H9 (cell line): ENCODE measurements around the gene HEATR5B. TPM values are rescaled to one million over a fixed set of nuclear protein-coding genes. Genes with fewer than 3 reads are reported as not detected.
A peak's percentile ranks its signal among the peaks of the same experiment; 100 is the strongest.

ENCODE experiments used
- DNase-seq: peaks from one replicate; pipeline ENCODE4 v3.0.0-alpha.2; 2017
- H2AFZ ChIP-seq: one replicate; pipeline ENCODE4 v1.6.1; 2013; ENCODE audit warnings: mild to moderate bottlenecking, low read length, control low read depth, moderate library complexity
- H2AK5ac ChIP-seq: 2 replicates; pipeline ENCODE4 v1.6.1; 2013; ENCODE audit warnings: low read length, control low read depth, mixed read lengths; ENCODE audit not compliant: insufficient read length
- H2BK120ac ChIP-seq: one replicate; pipeline ENCODE4 v1.6.1; 2013; ENCODE audit warnings: low read depth, mild to moderate bottlenecking, low read length, control low read depth, inconsistent platforms; ENCODE audit not compliant: poor library complexity, severe bottlenecking
- H2BK12ac ChIP-seq: 2 replicates; pipeline ENCODE4 v1.6.1; 2013; ENCODE audit warnings: low read length, control low read depth, mixed read lengths, low read depth; ENCODE audit not compliant: insufficient read length
- H2BK15ac ChIP-seq: 2 replicates; pipeline ENCODE4 v1.6.1; 2013; ENCODE audit warnings: low read depth, low read length, control low read depth
- H2BK20ac ChIP-seq: one replicate; pipeline ENCODE4 v1.6.1; 2013; ENCODE audit warnings: low read depth, mild to moderate bottlenecking, low read length, control low read depth, inconsistent platforms; ENCODE audit not compliant: poor library complexity, severe bottlenecking
- H2BK5ac ChIP-seq: 2 replicates; pipeline ENCODE4 v1.6.1; 2013; ENCODE audit warnings: low read length, control low read depth, mixed read lengths; ENCODE audit not compliant: insufficient read length
- H3K14ac ChIP-seq: 2 replicates; pipeline ENCODE4 v1.6.1; 2013; ENCODE audit warnings: low read length, control low read depth; ENCODE audit not compliant: insufficient read depth
- H3K18ac ChIP-seq: 2 replicates; pipeline ENCODE4 v1.6.1; 2013; ENCODE audit warnings: low read depth, mild to moderate bottlenecking, mixed read lengths, low read length, control low read depth; ENCODE audit not compliant: insufficient read length
- H3K23ac ChIP-seq: 2 replicates; pipeline ENCODE4 v1.6.1; 2013; ENCODE audit warnings: low read length, control low read depth, mixed read lengths, low read depth; ENCODE audit not compliant: insufficient read length
- H3K23me2 ChIP-seq: 2 replicates; pipeline ENCODE4 v1.6.1; 2013; ENCODE audit warnings: low read depth, mild to moderate bottlenecking, mixed read lengths, low read length, control low read depth; ENCODE audit not compliant: insufficient read length, poor library complexity, severe bottlenecking
- H3K27ac ChIP-seq: 2 replicates; pipeline ENCODE4 v1.5.1; 2013; ENCODE audit warnings: low read length, control low read depth, mixed read lengths, low read depth; ENCODE audit not compliant: insufficient read length
- H3K27me3 ChIP-seq: 2 replicates; pipeline ENCODE4 v1.6.1; 2013; ENCODE audit warnings: low read length, control low read depth, inconsistent platforms; ENCODE audit not compliant: insufficient read depth
- H3K4ac ChIP-seq: 2 replicates; pipeline ENCODE4 v1.6.1; 2013; ENCODE audit warnings: low read depth, mild to moderate bottlenecking, control low read depth, inconsistent platforms, low read length, moderate library complexity
- H3K4me1 ChIP-seq: 2 replicates; pipeline ENCODE4 v1.6.1; 2013; ENCODE audit warnings: low read length, control low read depth, inconsistent platforms; ENCODE audit not compliant: insufficient read depth
- H3K4me2 ChIP-seq: 2 replicates; pipeline ENCODE4 v1.6.1; 2013; ENCODE audit warnings: low read length, control low read depth, mixed read lengths; ENCODE audit not compliant: insufficient read length, insufficient read depth
- H3K56ac ChIP-seq: 2 replicates; pipeline ENCODE4 v1.6.1; 2013; ENCODE audit warnings: low read depth, mild to moderate bottlenecking, mixed read lengths, low read length, control low read depth; ENCODE audit not compliant: insufficient read length
- H3K79me1 ChIP-seq: 2 replicates; pipeline ENCODE4 v1.6.1; 2013; ENCODE audit warnings: low read depth, mild to moderate bottlenecking, moderate library complexity, low read length, control low read depth, inconsistent platforms; ENCODE audit not compliant: insufficient read depth, poor library complexity, severe bottlenecking
- H3K79me2 ChIP-seq: 2 replicates; pipeline ENCODE4 v1.6.1; 2013; ENCODE audit warnings: low read length, control low read depth, inconsistent platforms; ENCODE audit not compliant: insufficient read depth
- H3K9ac ChIP-seq: 2 replicates; pipeline ENCODE4 v1.6.1; 2013; ENCODE audit warnings: low read length, control low read depth, mixed read lengths; ENCODE audit not compliant: insufficient read length; ENCODE audit errors: extremely low read depth
- H3K9me3 ChIP-seq: one replicate; pipeline ENCODE4 v1.6.1; 2013; ENCODE audit warnings: low read depth, low read length, inconsistent platforms; ENCODE audit not compliant: control insufficient read depth
- H3T11ph ChIP-seq: one replicate; pipeline ENCODE4 v1.6.1; 2013; ENCODE audit warnings: mild to moderate bottlenecking, low read length, control low read depth, inconsistent platforms
- H4K20me1 ChIP-seq: one replicate; pipeline ENCODE4 v1.6.1; 2013; ENCODE audit not compliant: control insufficient read depth, insufficient read length, insufficient read depth
- H4K5ac ChIP-seq: 2 replicates; pipeline ENCODE4 v1.6.1; 2013; ENCODE audit warnings: low read depth, mild to moderate bottlenecking, mixed read lengths, low read length, control low read depth; ENCODE audit not compliant: insufficient read length
- H4K8ac ChIP-seq: replicated peaks from 2 replicates; pipeline ENCODE4 v1.6.1; 2013; ENCODE audit warnings: low read length, control low read depth, mixed read lengths, low read depth; ENCODE audit not compliant: insufficient read length
- H4K91ac ChIP-seq: 2 replicates; pipeline ENCODE4 v1.6.1; 2013; ENCODE audit warnings: low read depth, mild to moderate bottlenecking, moderate library complexity, mixed read lengths, low read length, control low read depth; ENCODE audit not compliant: insufficient read length
- H3K27ac Mint-ChIP-seq, 3 experiments: 2 replicates in 2 of 3; 3 replicates in 1 of 3; pipeline ENCODE4 v1.8.0; 2020 to 2021; ENCODE audit warnings: mixed read lengths in 3 of 3, mild to moderate bottlenecking in 1 of 3, moderate library complexity in 1 of 3
- H3K27me3 Mint-ChIP-seq: 2 replicates; pipeline ENCODE4 v1.8.0; 2021; ENCODE audit warnings: low read depth, mild to moderate bottlenecking, moderate library complexity, mixed read lengths
- H3K36me3 Mint-ChIP-seq, 3 experiments: 2 replicates in 2 of 3; 3 replicates in 1 of 3; pipeline ENCODE4 v1.8.0; 2020 to 2021; ENCODE audit warnings: low read depth in 3 of 3, mixed read lengths in 3 of 3; ENCODE audit not compliant: insufficient read depth in 1 of 3
- H3K4me1 Mint-ChIP-seq, 2 experiments: 2 replicates each; pipeline ENCODE4 v1.8.0; 2020; ENCODE audit warnings: mixed read lengths in 2 of 2
- H3K4me3 Mint-ChIP-seq, 2 experiments: 2 replicates in 1 of 2; 3 replicates in 1 of 2; pipeline ENCODE4 v1.8.0; 2020 to 2021; ENCODE audit warnings: mild to moderate bottlenecking in 2 of 2, mixed read lengths in 2 of 2, moderate library complexity in 1 of 2
- H3K9me3 Mint-ChIP-seq, 2 experiments: 2 replicates in 1 of 2; 3 replicates in 1 of 2; pipeline ENCODE4 v1.8.0; 2020; ENCODE audit warnings: mild to moderate bottlenecking in 2 of 2, mixed read lengths in 2 of 2, moderate library complexity in 1 of 2
- CTCF ChIP-seq: fragments of 200-600 bp; sonication (generic); conservative IDR thresholded peaks from 3 replicates; pipeline ENCODE4 v1.8.0; 2021; ENCODE audit warnings: antibody characterized with exemption, mild to moderate bottlenecking
- WGBS: extraction: QIAGEN DNeasy Blood & Tissue Kit; methylation state at CpG from one replicate; pipeline ENCODE4 v1.1.7; 2013; ENCODE audit warnings: missing lambda C conversion rate, low lambda C conversion rate, mixed read lengths; ENCODE audit not compliant: insufficient read length; ENCODE audit errors: extremely low coverage; 5-methylcytosine and 5-hydroxymethylcytosine counted together
- total RNA-seq: library from RNA; stranded (reverse); gene quantifications from 2 replicates; pipeline ENCODE4 v1.2.1, GENCODE V29; 2021

Gene HEATR5B
- total RNA-seq, 1 experiment from 2014 or later: 14.0 TPM

GRCh38 chr2:36966370-36967235 is 117.6 kb downstream of the HEATR5B start, which contains the start of gene STRN:
Gene STRN, minus strand, starts transcription at chr2:36966536. Its CDS starts 73 bp downstream, at chr2:36966463.
- no peak within 1 kb of the TSS for H4K8ac ChIP-seq
- peak within 1 kb of the TSS; percentile 12 for H3K27ac ChIP-seq
- no peak within 1 kb of the TSS for H2AFZ ChIP-seq
- H3K23me2 ChIP-seq: peaks cover 10% of the 10 kb centered on the region
- no peak within 1 kb of the TSS for H2AK5ac ChIP-seq
- H2BK5ac ChIP-seq: no peak within 1 kb of the TSS
- H3K27me3 ChIP-seq: no peaks in the 10 kb centered on the region
- Mint-ChIP-seq H3K4me3 (peak within 1 kb of the TSS; percentile 97), H3K36me3 (no peaks in the 10 kb centered on the region), H3K27me3 (no peaks in the 10 kb centered on the region), H3K27ac (peak within 1 kb of the TSS; percentile 93 to 95 (median 94)), H3K4me1 (peaks cover 58 to 59% of the 10 kb centered on the region in 2 experiments), H3K9me3 (no peaks in the 10 kb centered on the region)
- no peak within 1 kb of the TSS for H2BK20ac ChIP-seq
- H2BK120ac ChIP-seq: no peak within 1 kb of the TSS
- no peak within 1 kb of the TSS for H2BK12ac ChIP-seq
- H3K18ac ChIP-seq: peak within 1 kb of the TSS; percentile 60
- no peak within 1 kb of the TSS for H4K91ac ChIP-seq
- H3K56ac ChIP-seq: no peak within 1 kb of the TSS
- peak within 1 kb of the TSS; percentile 79; the same call in 1 of the 2 replicates for H3K14ac ChIP-seq
- TF ChIP-seq CTCF: no peak
- WGBS: no CpG with 5 or more reads among the region's 91 CpGs
- DNase-seq: peak; percentile 96
- no peak within 1 kb of the TSS for H3K4ac ChIP-seq
- no peak within 1 kb of the TSS for H4K5ac ChIP-seq
- peak within 1 kb of the TSS; percentile 74 for H3K9ac ChIP-seq
- H3K79me1 ChIP-seq: no peaks in the 10 kb centered on the region
- H2BK15ac ChIP-seq: no peak within 1 kb of the TSS
- H3T11ph ChIP-seq: no peak within 1 kb of the TSS
- peak within 1 kb of the TSS; percentile 83 for H3K4me2 ChIP-seq
- H3K23ac ChIP-seq: no peak within 1 kb of the TSS
- H3K79me2 ChIP-seq: peaks cover 2% of the 10 kb centered on the region; the same call in 1 of the 2 replicates
- H4K20me1 ChIP-seq: no peaks in the 10 kb centered on the region
- peaks cover 6% of the 10 kb centered on the region; the same call in 1 of the 2 replicates for H3K4me1 ChIP-seq
- no peaks in the 10 kb centered on the region for H3K9me3 ChIP-seq
